HG03457 (cell line): Measurements from ENCODE around the gene PRR23B.
"Not testable (repeated sequence)": the region's sequence is repeated elsewhere in the genome, so short reads cannot be mapped to it uniquely, and the experiment has no call there.

ENCODE experiments used
- ATAC-seq: cut with Tn5 transposase; IDR thresholded peaks from one replicate; pipeline ENCODE4 v1.9.1; 2021; ENCODE audit warnings: moderate number of reproducible peaks; ENCODE audit not compliant: unreplicated experiment

Gene PRR23B

DNA sequence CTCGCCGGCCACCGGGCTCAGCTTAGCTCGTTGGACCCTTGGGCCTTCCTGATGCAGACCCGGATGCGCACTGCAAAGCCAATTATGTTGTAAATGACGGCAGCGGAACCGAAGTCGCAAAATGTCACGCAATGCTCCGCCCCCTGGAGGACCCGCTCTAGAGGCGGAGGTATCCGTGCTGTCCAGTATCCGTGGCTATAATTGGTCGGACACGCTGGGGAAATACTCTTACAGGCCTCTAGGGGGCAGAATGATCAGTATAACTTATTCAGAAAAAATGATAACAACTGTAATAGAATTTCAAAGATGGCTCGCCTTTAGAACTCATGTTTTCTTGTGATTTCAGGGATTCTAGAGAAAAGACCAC lies at the start of gene PRR23B:
TSS of gene PRR23B (minus strand) at position 59 of the 367 bp plus-strand sequence. CDS start 265 bp downstream, outside the sequence.
- no peak for ATAC-seq

DNA sequence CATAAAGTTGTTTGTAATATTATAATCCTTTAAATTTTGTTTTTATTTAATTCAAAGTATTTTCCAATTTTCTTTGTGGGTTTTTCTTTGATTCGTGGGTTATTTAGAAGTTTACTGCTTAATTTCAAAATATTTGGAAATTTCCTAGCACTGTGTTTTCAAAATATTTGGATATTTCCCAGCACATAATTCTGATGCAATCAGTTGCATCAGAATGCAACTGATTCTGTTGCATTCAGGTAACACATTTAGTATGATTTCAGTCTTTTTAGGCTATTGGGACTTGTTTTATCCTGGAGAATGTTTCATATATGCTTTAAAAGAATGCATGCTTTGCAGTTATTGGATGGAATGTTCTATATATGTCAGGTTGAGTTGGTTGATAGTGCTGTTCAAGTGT lies 42.2 kb upstream of the PRR23B start:
- no peak for ATAC-seq

DNA sequence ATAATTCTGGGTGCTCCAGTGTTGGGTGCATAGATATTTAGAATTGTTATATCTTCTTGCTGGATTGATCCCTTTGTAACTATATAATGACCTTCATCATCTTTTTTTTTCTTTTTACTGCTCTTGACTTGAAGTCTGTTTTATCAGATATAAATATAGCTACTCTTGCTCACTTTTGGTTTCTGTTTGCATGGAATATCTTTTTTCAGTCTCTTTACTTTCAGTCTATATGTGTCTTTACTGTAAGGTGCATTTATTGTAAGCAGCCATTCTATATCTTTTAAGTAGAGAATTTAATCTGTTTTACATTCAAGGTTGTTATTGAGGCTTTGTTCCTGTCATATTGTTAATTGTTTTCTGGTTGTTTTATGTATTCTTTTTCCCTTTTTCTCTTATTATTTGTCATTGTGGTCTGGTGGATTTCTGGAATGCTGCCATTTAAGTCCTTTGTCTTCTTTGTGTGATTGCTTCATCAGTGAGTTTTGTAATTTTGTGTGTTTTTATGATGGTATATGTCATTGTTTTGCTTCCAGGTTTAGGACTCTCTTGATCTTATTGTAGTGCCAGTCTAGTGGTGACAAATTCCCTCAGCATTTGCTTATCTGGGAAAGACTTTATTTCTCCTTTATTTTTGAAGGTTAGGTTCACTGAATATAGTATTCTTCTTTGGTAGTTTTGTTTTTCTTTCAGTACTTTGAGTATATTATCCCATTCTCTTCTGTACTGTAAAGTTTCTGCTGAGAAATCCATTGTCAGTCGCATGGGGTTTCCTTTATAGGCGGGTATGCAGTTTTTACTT lies 32.3 kb upstream of the PRR23B start:
- ATAC-seq, result no peak

DNA sequence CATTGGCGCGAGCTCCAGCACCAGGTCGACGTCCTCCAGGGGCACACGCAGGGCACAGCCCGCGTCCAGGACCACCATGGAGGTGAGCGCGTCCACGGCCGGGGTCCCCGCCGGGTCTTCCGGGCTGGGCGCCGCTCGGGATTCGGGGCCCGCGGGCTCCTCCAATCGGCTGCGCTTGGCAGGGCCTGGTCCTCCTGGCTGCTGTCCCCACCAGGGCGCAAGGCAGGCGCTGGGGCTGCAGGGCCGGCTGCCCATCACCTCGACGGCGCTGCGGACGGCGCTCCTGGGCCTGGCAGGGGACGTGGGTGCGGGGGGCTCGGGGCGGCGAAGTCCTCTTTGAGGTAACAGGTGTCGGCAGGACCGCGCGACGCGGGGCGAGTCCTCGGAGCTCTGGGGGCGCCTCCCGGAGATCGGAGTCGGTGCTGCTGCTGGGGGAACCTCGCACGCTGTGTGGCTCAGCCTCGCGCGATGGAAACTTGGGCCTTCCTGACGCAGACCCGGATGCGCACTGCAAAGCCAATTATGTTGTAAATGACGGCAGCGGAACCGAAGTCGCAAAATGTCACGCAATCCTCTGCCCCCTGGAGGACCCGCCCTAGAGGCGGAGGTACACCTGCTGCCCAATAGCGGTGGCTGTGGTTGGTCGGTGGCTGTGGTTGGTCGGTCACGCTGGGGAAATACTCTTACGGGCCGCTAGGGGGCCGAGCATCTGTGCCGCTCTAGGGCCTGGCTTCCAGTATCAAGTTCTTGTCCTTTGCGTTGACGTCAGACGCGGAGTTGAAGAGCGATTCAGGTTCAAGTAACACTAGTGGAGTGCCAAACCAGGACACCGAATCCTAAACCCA lies 23.9 kb upstream of the PRR23B start, which contains the start of gene PRR23C:
TSS of gene PRR23C (minus strand) at position 527 of the 845 bp plus-strand sequence. CDS start at position 255, 272 bp downstream.
- no peak for ATAC-seq

DNA sequence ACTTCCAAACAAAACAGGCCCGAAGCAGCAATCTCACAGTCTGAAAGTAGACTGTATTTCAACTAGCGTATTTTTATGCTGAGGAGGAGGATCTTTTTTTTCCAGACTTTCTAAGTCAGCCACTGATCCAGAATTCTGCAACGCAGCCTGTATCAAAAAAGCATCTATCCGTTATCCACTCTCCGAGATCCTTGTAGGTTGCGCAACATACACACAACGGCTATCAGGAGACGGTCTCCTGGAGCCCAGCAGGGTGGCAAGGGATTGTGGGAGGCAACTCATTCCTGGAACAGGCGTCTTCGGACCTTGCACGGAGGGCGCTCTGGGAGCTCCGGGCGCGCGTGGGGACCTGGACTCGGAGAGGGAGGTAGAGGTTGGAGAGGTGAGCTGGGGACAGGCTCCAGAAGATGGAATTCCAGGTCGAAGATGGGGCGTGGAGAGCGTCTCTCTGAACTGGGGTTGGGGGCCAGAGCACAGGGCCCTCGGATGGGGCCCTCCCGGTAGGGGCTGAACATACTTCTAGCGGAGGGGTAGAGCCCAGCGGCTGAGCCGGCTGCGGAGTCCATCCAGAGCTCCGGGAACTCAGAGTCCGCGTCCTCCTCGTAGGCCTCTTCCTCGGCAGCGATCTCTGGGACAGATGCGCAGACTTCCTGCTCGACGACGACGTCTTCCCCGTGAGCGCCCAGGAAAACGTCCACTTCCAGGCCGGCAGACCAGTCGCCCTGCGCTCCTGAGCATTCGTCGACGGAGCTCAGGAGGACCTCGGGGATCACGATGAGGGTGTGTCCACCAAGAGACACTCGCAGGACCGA lies 23.0 kb upstream of the PRR23B start:
- no peak for ATAC-seq

DNA sequence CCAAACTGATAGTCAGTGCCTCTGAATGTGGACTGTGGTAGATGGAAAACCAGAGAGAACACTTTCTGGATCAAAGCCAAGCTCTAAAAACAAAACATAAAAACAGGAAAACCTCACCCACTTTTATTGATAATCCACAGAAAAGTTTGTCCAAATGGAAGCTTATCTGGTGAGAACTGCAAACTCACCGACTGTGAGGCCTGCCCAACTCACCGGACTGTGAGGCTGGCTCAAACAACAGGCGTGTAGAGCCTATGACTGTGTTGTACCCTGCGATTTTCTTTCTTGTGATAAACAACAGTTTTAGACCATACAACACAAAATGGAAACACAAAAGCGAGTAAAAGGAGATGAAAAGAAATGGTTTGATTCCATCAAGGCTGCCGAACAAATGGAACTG lies 16.8 kb upstream of the PRR23B start:
- no peak for ATAC-seq

DNA sequence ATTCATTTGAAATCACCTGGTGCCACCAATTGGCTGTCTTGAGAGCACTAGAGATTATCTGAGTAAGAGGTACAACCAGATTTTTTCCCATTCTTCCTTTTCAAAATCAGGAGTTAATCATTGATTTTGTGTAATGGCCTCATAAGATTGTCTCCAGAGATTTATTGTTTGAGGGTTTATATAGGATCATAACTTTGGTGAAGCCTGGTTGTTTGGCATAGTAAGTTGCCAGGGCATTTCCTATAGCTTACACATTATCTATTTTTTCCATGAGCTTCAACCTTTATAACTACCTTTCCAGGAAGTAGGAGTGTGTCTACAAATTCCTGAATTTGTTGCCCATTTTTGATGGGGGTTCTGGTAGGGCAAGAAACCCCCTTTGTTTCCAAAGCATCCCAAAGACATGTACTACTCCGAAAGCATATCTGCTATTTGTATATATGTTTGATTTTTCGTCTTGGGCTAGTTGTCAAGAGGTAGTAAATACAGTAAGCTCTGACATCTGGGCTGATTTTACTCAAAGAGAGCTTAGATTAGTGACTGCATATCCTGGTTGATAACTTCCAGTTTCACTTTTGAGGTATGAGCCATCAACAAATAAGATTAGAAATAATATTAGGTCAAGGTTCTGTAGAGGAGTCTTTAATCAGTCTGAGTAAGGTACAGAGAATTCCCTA lies 11.7 kb upstream of the PRR23B start:
- no peak for ATAC-seq

DNA sequence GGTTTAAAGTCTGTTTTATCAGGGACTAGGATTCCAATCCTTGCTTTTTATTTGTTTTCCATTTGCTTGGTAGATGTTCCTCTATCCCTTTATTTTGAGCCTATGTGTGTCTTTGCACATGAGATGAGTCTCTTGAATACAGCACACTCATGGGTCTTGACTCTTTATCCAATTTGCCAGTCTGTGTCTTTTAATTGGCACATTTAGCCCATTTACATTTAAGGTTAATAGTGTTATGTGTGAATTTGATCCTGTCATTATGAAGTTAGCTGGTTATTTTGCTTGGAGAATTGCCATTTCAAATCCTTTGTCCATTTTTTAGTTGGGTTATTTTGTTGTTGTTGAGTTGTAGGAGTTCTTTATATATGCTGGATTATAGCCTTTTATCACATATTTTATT lies 9.8 kb upstream of the PRR23B start:
- ATAC-seq, result not testable (repeated sequence)

DNA sequence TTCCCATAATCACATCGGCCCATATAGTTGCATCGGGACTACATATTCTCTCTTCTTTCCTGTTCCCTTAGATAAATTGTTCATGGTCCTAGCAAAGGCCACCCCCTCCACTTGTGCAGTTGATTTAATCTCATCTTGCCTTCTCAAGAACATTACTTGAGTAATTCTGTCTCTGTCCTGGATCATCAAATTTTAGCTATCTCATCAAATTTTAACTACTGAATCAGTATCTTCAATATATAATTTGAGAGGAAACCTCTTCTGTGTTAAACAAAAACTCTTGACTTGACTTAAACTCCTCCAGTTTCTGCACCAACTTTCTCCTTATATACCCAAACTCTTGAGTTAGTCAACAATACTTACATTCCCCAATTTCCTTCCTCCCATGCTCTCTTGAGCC lies 4.2 kb upstream of the PRR23B start:
- no peak for ATAC-seq

DNA sequence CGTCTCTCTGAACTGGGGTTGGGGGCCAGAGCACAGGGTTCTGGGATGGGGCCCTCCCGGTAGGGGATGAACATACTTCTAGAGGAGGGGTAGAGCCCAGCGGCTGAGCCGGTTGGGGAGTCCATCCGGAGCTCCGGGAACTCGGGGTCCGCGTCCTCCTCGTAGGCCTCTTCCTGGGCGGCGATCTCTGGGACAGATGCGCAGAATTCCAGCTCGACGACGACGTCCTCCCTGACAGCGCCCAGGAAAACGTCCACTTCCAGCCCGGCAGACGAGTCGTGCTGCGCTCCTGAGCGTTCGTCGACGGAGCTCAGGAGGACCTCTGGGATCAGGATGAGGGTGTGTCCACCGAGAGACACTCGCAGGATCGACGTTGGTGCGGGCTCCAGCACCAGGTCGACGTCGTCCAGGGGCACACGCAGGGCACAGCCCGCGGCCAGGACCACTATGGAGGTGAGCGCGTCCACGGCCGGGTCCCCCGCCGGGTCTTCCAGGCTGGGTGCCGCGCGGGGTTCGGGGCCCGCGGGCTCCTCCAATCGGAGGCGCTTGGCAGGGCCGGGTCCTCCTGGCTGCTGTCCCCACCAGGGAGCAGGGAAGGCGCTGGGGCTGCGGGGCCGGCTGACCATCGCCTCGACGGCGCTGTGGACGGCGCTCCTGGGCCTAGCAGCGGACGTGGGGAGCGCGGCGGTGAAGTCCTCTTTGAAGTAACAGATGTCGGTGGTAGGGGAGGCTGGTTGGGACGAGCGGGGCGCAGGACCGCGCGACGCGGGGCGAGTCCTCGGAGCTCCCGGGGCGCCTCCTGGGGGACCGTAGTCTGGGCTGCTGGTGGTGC lies 474 bp downstream of the PRR23B start:
- no peak for ATAC-seq

DNA sequence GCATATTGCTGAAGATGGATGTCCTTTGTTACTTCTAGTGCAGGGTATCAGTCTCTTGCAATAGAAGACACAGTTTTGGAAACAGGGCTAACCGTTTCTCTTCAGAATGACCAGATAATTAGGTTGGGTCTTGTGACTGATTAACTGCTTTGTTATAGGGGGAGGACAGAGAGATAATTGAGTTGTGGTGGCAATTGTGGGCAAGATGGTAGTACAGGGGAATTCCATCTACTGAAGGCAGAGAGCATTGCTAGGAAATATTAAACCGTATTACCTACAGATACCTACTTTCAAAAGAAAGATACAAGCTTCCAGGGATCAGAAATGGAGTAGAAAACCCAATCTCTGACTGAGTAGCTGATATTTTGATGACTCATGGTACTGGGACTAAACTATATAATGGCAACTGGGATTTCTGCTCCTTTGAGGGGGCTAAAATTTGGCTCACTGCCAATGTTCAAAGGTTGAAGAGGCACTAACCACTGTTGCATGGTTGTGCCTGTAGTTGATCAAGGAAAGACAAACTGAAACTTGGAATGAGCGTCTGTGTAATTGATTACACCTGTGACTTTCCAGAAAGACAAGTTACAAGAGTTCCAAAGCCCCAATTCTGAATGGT lies 4.2 kb downstream of the PRR23B start:
- no peak for ATAC-seq

DNA sequence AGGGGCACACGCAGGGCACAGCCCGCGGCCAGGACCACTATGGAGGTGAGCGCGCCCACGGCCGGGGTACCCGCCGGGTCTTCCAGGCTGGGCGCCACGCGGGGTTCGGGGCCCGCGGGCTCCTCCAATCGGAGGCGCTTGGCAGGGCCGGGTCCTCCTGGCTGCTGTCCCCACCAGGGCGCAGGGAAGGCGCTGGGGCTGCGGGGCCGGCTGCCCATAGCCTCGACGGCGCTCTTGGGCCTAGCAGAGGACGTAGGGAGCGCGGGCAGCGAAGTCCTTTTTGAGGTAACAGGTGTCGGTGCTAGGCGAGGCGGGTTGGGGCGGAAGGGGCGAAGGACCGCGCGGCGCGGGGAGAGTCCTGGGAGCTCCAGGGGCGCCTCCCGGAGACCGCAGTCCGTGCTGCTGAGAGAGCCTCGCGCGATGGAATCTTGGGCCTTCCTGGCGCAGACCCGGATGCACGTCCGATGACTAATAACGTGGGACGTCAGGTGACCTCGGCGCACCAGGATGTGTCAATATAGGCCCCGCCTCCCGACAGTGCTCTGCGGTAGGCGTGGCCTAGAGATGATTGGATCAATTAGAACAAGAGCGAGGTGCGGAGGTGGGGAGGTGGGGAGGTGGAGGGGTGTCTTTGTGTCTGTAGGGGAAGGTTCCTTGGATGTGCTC lies 14.5 kb downstream of the PRR23B start, which contains the start of gene PRR23A:
TSS of gene PRR23A (minus strand) at position 218 of the 666 bp plus-strand sequence. CDS start at position 218, 0 bp downstream.
- ATAC-seq, result no peak

DNA sequence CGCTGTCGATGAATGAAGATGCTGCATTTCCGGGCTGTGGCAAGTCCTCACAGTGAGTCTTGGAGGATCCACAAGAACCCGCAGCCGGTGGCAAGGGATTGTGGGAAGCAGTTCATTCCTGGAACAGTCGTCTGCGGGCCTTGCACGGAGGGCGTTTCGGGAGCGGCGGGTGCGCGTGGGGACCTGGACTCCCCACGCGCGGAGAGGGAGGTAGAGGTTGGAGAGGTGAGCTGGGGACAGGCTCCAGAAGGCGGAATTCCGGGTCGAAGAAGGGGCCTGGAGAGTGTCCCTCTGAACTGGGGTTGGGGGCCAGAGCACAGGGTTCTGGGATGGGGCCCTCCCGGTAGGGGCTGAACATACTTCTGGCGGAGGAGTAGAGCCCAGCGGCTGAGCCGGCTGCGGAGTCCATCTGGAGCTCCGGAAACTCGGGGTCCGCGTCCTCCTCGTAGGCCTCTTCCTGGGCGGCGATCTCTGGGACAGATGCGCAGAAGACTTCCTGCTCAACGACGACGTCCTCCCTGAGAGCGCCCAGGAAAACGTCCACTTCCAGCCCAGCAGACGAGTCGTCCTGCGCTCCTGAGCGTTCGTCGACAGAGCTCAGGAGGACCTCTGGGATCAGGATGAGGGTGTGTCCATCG lies 15.3 kb downstream of the PRR23B start:
- ATAC-seq, result no peak

DNA sequence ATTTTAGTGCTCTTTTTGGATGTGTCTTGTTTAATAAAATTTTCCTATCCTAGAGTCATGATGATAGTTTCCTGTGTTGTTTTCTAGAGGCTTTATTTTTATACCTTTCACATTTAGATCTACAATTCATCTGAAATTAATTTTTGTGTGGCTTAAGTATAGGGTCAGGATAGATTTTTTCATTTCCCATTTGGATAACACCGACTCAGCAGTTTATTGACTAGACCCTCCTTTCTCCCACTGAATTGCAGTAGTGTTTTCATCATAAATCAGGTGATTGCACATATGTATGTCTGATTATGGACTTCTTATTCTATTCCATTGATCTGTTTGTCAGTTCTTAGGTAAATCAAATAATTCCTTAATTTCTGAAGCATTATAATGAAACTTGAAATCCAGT lies 25.0 kb downstream of the PRR23B start:
- no peak for ATAC-seq

DNA sequence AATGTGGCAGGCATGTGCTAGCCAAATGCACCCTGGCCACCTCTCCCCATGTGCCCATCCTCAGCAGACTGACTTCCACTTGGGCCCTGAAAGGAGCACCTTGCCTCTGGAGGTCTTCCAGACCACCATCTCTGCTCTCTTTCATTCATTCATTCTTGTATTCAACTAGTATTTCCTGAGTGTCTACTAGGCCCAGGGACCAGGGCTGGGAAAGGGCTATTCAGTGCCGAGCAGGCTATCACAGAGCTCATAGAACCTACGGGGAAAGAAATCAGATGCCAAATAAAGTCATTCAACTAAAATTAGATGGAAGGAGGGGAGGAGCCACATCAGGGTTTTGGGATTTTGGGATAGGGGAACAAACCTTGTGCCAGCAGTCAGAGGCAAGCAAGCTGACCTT lies 33.5 kb downstream of the PRR23B start:
- no peak for ATAC-seq

DNA sequence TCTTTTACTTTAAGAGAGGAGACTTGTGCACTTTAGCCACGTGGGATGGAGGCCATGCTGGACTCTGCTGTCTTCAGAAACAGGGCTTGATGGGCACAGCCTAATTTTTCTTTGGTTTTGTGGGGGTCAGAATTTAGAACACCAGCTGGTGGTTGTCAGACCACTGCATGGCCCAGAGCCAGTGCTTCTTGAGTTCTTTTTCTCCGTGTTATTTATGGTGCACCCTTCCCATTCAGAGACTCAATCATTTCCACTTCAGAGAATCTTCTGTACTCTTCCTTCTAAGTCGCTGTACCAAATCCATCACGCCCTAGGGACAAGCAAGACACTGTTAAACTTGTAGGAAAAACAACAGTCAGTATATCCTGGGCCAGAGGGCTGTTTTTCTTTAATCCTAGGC lies 34.8 kb downstream of the PRR23B start:
- ATAC-seq, result no peak

DNA sequence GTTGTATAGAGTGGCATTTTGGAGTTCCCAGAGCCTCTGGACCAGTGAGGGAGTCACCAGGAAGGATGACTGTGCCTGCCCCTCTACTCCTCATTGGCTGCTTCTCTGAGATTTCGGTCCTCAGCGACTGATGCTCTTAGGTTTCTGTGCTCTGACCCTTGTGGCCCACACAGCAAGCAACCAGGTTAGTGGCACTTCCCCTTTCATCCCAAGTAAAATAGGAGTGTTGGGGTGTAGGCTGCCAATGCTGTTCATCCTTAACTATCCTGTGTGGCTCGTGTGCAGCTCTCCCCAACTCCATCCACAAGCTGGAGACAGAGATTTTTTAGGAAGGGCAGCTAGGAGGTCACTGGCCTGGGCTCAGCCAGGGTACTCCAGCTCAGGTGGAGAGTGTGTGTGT lies 35.9 kb downstream of the PRR23B start:
- no peak for ATAC-seq

DNA sequence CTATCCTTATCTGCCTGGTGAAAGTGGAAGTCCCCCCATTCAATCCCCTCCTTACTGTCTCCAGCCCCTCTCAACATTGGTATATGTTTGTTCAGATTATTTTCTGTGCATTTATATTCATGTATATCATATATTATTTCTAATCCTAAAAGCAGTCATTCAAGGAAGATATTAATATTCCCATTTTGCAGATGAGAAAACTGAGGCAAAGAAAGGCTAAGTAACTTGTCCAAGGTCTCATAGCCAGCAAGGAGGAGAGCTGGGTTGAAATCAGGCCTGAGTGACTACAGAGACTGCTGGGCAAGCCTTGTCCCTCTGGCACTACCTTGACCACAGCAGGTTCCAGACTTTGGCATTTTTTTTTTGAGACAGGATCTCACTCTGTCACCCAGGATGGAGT lies 44.7 kb downstream of the PRR23B start:
- ATAC-seq, result no peak
